ENCODE measurements around the gene PTEN.

DNA sequence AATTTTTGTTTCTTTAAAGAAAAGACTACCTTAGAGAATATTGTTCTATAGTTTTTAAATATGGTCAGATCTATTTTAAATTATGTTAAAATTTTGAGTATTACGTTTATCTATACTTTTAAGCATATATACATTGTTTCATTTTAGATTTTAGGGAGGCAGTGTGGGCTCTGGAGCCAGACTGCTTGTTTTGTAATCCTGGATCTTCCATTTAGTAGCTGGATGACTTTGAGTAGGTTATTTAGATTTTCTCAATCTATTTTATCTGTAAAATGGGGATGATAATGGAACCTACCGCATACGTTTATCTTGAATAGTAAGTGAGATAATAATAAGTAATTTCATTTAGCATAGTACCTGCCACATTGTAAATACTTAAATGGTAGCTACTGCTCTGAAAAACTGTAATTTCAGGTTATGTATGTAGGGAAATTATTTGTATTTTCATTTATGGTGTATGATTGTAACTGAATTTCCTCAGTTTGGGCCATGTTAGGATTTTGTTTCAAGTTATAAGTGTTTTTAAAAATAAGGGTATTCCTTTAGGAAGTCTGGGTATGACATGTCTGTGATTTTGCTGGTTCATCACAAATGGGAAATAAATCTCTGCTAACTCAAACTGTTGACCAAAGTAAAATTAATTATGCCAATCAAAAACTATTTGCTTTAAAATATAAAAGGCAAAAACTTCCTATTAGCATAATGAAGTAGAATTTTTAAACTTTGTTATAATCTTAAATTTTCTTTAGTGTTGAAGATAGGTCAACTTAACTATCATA is 6.5 kb downstream of the PTEN start:
- TF ChIP-seq, protein P1, sequence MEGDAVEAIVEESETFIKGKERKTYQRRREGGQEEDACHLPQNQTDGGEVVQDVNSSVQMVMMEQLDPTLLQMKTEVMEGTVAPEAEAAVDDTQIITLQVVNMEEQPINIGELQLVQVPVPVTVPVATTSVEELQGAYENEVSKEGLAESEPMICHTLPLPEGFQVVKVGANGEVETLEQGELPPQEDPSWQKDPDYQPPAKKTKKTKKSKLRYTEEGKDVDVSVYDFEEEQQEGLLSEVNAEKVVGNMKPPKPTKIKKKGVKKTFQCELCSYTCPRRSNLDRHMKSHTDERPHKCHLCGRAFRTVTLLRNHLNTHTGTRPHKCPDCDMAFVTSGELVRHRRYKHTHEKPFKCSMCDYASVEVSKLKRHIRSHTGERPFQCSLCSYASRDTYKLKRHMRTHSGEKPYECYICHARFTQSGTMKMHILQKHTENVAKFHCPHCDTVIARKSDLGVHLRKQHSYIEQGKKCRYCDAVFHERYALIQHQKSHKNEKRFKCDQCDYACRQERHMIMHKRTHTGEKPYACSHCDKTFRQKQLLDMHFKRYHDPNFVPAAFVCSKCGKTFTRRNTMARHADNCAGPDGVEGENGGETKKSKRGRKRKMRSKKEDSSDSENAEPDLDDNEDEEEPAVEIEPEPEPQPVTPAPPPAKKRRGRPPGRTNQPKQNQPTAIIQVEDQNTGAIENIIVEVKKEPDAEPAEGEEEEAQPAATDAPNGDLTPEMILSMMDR (IDR thresholded peaks at IDR 0.05; ENCODE audit: poor library complexity): no peak
- TF ChIP-seq EZH2phosphoT487 (IDR thresholded peaks at IDR 0.05; ENCODE audit: low read depth, severe bottlenecking, unreplicated experiment): no peak
- no peak for TF ChIP-seq EZH2 (IDR thresholded peaks at IDR 0.05; ENCODE audit: borderline replicate concordance)

Measured in hepatocyte (in vitro differentiated cells).